Stromal cell of bone marrow (primary cell): ENCODE results near the gene HPS6.
A peak's percentile ranks its signal among the peaks of the same experiment; 100 is the strongest.
"Not testable (repeated sequence)": the region's sequence is repeated elsewhere in the genome, so short reads cannot be mapped to it uniquely, and the experiment has no call there.

Source experiments
- DNase-seq: peaks from one replicate; pipeline ENCODE4 v3.0.0-alpha.2; 2012; ENCODE audit warnings: low read depth

The HPS6 gene

DNA sequence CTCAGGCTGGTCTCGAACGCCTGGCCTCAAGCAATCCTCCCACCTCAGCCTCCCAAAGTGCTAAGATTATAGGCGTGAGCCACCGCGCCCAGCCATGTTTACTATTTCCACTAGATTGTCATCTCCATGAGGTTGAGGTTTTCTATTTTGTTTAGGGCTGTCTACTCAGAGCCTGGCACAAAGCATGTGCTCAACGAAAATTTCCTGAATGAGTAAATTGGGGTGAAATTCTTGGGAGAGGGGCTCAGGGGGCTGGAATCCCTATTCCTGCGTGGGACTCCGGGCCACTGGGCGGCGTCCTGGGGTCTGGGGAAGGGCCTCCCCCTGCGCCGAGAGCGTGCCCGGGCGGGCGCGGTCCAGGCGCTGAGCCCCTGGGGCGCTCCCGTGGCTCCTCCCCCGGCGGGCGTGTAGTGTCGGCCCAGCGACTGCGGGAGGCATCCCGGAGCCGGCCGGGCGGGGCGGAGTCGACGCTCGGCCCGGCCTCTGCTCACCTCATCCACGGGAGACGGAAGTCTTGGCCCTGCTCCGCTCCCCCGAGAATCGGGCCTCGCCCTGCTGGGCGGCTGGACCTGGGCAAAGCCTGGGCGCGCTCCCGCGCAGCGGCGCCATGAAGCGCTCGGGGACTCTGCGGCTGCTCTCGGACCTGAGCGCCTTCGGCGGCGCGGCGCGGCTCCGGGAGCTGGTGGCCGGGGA is at the start of gene HPS6:
TSS of gene HPS6 (plus strand) at position 482 of the 693 bp plus-strand sequence. CDS start at position 608, 126 bp downstream.
- peak; percentile 80 for DNase-seq

DNA sequence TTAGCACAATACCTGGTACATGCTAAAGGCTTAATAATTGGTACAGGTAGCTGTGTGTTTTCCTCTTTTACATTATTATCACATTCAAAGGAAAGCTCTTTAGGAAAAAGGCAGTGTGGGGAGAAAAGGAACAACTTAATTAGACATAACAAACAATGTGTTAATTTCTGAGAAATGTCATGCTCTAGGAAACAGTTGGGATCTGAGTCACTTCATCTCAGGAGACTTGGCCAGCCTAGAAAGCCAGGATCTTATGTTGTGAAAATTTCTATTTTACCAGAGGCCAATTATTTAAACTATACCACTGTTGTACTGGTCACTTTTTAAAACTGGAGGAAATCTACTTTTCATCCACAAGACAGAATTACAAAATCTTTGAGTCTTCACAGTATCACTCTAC is 48.7 kb upstream of the HPS6 start:
- DNase-seq = no peak

DNA sequence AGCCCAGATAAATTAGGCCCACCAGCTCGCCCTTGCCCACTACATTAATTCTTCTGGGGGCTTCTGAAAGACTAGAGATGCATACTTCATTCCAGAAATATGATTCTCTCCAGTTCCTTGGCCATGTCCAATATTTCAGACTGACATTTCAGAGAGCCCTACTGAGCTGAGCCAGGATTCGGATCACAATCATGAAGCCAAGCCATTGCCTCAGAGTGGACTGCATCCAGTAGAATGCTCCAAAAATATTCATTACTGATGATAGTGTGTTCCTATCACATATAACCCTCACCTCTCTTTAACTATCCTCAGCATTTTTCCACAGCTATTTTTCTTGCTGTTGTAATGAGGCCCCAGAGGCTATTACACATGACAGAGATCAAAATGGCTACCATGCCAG is 47.9 kb upstream of the HPS6 start:
- no peak for DNase-seq

- DNase-seq = no peak
Measured at GRCh38 chr10:102020938-102021337, 44.2 kb upstream of the HPS6 start.

DNA sequence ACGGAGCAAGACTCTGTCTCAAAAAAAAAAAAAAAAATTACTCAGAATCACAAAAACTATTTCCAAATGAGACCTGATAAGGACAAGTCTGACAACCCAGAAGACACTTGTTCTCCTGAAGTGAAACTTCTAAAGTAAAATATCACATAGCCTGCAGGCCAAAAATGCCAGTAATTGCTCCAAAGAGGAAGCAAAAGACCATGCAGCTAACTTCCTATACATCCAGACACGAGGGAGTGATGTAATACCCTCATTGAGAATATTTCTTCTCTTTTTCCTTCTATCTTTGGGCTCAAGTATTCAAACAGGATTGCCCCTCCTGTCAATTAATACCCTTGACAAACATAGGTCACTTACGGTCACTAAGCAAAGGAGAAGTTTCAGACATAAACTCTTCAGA is 40.4 kb upstream of the HPS6 start:
- DNase-seq = no peak

- DNase-seq = no peak
Measured at GRCh38 chr10:102027261-102027660, 37.9 kb upstream of the HPS6 start.

DNA sequence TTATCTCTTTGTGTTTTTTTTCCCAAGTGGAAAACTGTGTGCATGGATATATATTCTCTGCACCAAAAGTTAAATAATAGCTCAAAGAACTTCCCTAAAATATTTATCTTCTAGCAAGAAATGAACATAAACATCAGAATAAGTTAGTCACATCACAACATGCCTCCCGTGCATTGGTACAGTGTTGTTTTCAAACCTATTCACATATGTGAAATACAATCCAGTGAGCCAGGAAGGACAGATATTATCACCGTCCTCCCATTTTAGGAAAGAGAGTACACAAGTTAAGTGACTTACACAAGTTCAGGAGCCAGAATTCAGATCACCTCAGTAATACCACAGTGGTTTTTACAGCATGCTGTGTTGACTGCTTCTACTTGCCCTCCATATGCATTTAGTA is 31.4 kb upstream of the HPS6 start:
- no peak for DNase-seq

- DNase-seq = not testable (repeated sequence)
Measured at GRCh38 chr10:102035807-102036206, 29.3 kb upstream of the HPS6 start.

DNA sequence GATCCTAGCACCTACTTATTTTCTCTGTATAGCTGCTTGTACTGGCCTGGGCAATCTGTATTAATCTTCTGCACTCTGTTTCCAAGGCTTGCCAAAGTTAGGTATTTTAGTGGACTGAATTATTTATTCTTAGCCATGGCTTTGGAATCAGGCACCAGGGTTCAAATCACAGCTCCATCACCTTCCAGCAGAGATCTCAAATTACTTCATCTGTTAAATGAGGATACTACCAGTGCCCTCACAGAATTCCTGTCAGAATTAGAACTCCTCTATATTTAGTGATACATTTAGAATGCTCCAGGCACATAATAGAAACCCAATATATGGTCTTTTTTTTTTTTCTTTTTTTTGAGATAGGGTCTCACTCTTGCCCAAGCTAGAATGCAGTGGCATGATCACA is 26.7 kb upstream of the HPS6 start:
- no peak for DNase-seq

- no peak for DNase-seq
Measured at GRCh38 chr10:102040305-102041050, 24.7 kb upstream of the HPS6 start.

DNA sequence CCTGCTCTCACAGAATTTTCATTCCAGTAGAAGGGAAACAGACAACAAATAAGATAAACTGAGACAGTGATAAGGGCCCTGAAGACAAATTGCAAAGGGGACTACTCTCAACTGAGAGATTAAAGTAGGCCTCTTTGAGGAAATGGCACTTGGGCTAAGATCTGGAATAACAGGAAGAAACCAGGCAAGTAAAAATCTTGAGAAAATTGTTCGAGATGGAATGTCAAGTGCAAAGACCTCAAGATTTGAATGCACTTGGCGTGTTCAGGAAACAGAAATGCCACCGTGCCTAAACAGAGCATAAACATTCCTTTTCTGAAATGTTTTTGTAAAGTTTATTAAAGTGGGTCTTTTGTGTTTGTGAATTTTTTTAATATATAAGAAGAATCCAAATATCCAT is 19.9 kb upstream of the HPS6 start:
- DNase-seq = no peak

- DNase-seq = no peak
Measured at GRCh38 chr10:102046095-102046494, 19.1 kb upstream of the HPS6 start.

- DNase-seq = not testable (repeated sequence)
Measured at GRCh38 chr10:102054881-102055646, 10.1 kb upstream of the HPS6 start.

DNA sequence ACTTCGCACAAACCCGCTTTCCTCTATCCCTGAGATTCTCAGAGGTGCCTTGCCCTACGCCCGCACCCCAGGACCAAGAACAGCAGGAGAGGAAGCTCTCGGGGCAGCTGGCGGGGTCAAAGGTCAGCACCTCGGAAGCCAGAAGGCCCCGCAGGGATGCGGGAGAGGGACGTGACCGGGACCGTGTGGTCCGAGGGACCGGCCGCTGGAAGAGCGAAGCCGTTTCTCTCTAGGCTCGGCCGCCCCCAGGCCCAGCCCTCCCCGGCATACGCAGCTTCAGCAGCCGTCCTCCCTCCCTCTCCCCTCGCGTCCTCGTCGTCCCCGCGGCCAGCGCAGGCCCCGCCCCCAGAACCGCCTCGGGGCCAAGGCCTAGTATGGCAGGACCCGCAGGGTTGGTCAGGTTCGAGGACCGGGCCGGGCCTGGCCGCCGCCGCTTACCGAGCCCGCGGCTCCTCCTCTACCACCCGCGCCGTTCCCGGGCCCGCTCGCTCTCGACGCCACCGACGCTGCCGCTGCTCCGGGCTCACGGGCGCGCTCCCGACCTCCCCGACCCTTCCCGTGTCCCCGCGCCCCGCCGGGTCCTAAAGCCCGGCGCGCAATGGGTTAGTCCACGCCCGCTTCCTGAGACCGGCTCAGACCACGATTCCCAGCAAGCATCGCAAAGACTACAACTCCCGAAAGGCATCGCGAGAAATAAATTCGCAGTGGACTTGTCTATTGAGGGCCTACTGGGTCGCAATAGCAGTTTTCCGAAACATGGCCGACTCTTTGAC is 9.3 kb upstream of the HPS6 start, which contains the start of gene ARMH3:
TSS of gene ARMH3 (minus strand) at position 527 of the 773 bp plus-strand sequence. CDS start 16,059 bp downstream, outside the sequence.
- peak; percentile 97 for DNase-seq

GRCh38 chr10:102059987-102060386 is 5.2 kb upstream of the HPS6 start:
- DNase-seq = no peak

- no peak for DNase-seq
Measured at GRCh38 chr10:102064503-102064867, 664 bp upstream of the HPS6 start.

- no peak for DNase-seq
Measured at GRCh38 chr10:102065561-102066398, 631 bp downstream of the HPS6 start.

DNA sequence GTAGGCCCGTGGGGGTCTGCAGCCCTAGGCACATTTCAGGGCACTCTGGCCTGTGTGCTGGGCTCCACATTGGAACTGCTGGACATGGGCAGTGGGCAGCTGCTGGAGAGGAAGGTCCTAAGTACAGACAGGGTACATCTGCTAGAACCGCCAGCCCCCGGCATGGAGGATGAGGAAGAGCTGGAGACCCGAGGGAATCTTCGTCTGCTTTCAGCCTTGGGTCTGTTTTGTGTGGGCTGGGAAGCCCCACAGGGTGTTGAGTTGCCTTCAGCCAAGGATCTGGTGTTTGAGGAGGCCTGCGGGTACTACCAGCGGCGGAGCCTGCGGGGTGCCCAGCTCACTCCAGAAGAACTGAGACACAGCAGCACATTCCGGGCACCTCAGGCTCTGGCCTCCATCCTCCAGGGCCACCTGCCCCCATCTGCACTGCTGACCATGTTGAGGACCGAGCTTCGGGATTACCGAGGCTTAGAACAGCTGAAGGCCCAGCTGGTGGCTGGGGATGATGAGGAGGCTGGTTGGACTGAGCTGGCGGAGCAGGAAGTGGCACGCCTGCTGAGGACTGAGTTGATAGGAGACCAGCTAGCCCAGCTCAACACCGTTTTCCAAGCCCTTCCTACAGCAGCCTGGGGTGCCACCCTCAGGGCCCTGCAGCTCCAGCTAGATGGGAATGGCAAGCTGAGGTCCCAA is 1.4 kb downstream of the HPS6 start:
- no peak for DNase-seq

GRCh38 chr10:102067091-102067916 is 2.2 kb downstream of the HPS6 start:
- DNase-seq = no peak

- no peak for DNase-seq
Measured at GRCh38 chr10:102068216-102068615, 3.1 kb downstream of the HPS6 start.
